Measurements from ENCODE around the gene ZNF879.

The ZNF879 gene

DNA sequence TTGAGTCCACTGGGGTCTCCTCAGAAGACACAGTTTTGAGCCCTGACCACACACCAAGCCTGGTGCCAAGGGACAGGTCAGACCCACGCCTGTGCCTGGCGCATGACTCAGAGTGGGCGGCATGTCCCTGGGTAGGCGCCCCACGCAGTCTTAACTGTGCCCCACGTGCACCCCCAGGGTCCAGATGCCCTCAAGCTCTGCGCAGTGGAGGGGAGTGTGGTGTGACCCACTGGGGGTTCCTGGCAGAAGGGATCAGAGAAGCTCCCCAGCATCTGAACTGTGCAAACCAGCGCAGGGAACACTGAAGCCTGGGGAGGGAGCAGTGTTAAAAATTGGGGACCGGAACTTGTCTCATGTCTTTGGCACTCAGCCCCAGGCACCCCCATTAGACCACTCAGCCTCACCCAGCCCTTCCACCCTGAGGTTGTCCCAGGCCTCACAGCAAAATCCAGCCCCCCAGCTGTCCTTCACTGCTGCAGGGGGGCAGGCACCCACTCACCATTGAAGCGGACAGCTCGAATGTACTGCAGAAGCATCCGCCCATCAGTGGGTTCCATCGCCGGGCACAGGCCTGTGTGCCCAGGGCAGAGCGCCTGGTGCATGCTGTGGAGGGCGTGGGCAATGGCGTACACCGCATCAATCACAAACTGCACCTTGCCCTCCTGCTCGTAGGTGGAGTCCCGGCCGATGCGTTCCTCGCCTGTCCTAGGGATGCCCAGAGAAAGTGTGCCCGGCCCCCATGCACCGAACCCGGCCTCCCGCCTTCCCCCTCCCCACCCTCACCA, 35.0 kb upstream of the ZNF879 start:
- Histone ChIP-seq H3K36me3 (ENCODE audit: insufficient read depth, insufficient read length, low read length) (no peaks in the 10 kb centered on the region), H3K27me3 (ENCODE audit: insufficient read depth, insufficient read length) (peaks cover 11% of the 10 kb centered on the region), H3K4me1 (ENCODE audit: insufficient read depth, insufficient read length) (no peaks in the 10 kb centered on the region), H3K9ac (ENCODE audit: insufficient read length, low read depth) (no peak overlapping the region), H3K4me3 (ENCODE audit: insufficient read length, low read depth) (no peak overlapping the region), H3K9me3 (ENCODE audit: insufficient read depth, low read length) (no peaks in the 10 kb centered on the region; the same call in 1 of the 2 replicates)
- DNase-seq (ENCODE audit: low read depth, low spot score): no peak
- TF ChIP-seq ZNF274 (IDR thresholded peaks at IDR 0.05; ENCODE audit: low read depth, low read length) (no peak), YY1 (IDR thresholded peaks at IDR 0.05; ENCODE audit: insufficient read depth, insufficient read length) (no peak), SUZ12 (IDR thresholded peaks at IDR 0.05; ENCODE audit: extremely low read depth, insufficient read depth, insufficient read length) (no peak)

DNA sequence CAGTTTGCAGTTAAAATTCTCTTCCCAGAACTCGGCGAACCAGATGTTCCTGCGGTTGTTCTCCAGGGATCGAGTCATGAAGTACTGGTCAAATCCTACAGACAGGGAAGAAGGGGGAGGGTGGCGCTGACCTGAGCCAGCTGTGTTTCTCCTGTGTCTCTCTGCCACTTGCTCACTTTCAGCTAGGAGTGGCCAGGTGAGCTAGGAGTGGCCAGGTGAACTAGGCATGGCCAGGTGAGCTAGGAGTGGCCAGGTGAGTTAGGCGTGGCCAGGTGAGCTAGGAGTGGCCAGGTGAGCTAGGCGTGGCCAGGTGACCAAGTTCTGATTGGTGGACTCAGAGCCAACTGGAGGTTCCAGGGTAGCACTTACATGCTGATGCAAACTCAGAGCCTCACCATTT, 34.3 kb upstream of the ZNF879 start:
- no peaks in the 10 kb centered on the region; the same call in 1 of the 2 replicates for H3K9me3 ChIP-seq (ENCODE audit: insufficient read depth, low read length)
- no peak for TF ChIP-seq YY1 (IDR thresholded peaks at IDR 0.05; ENCODE audit: insufficient read depth, insufficient read length)
- TF ChIP-seq SUZ12 (IDR thresholded peaks at IDR 0.05; ENCODE audit: extremely low read depth, insufficient read depth, insufficient read length): no peak
- TF ChIP-seq ZNF274 (IDR thresholded peaks at IDR 0.05; ENCODE audit: low read depth, low read length): no peak
- H3K4me1 ChIP-seq (ENCODE audit: insufficient read depth, insufficient read length): no peaks in the 10 kb centered on the region
- H3K36me3 ChIP-seq (ENCODE audit: insufficient read depth, insufficient read length, low read length): no peaks in the 10 kb centered on the region
- no peak overlapping the region for H3K4me3 ChIP-seq (ENCODE audit: insufficient read length, low read depth)
- no peak overlapping the region for H3K9ac ChIP-seq (ENCODE audit: insufficient read length, low read depth)
- peaks cover 18% of the 10 kb centered on the region for H3K27me3 ChIP-seq (ENCODE audit: insufficient read depth, insufficient read length)
- no peak for DNase-seq (ENCODE audit: low read depth, low spot score)

DNA sequence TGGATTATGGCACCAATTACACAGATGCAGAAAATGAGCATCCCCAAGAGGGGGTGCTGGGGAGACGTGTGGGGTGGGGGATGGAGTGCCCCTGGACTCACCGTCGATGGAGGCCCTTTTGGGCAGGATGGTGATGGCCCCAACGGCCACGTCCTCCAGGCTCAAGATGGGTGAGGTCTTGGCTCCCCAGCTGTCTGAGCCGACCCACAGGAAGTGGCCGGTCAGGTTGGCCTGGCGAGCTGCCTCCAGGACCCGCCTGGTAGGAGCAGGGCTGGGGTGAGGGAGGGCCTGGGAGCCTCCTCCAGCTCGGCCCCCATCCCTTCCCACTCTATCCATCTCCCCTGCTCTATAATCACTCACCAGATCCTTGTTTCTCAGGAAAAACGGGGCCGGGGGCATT, 33.1 kb upstream of the ZNF879 start:
- no peaks in the 10 kb centered on the region for H3K4me1 ChIP-seq (ENCODE audit: insufficient read depth, insufficient read length)
- H3K27me3 ChIP-seq (ENCODE audit: insufficient read depth, insufficient read length): peaks cover 29% of the 10 kb centered on the region
- DNase-seq (ENCODE audit: low read depth, low spot score): no peak
- no peak overlapping the region for H3K4me3 ChIP-seq (ENCODE audit: insufficient read length, low read depth)
- no peaks in the 10 kb centered on the region for H3K9me3 ChIP-seq (ENCODE audit: insufficient read depth, low read length)
- TF ChIP-seq SUZ12 (IDR thresholded peaks at IDR 0.05; ENCODE audit: extremely low read depth, insufficient read depth, insufficient read length): no peak
- TF ChIP-seq YY1 (IDR thresholded peaks at IDR 0.05; ENCODE audit: insufficient read depth, insufficient read length): no peak
- TF ChIP-seq ZNF274 (IDR thresholded peaks at IDR 0.05; ENCODE audit: low read depth, low read length): no peak
- no peaks in the 10 kb centered on the region for H3K36me3 ChIP-seq (ENCODE audit: insufficient read depth, insufficient read length, low read length)
- no peak overlapping the region for H3K9ac ChIP-seq (ENCODE audit: insufficient read length, low read depth)

DNA sequence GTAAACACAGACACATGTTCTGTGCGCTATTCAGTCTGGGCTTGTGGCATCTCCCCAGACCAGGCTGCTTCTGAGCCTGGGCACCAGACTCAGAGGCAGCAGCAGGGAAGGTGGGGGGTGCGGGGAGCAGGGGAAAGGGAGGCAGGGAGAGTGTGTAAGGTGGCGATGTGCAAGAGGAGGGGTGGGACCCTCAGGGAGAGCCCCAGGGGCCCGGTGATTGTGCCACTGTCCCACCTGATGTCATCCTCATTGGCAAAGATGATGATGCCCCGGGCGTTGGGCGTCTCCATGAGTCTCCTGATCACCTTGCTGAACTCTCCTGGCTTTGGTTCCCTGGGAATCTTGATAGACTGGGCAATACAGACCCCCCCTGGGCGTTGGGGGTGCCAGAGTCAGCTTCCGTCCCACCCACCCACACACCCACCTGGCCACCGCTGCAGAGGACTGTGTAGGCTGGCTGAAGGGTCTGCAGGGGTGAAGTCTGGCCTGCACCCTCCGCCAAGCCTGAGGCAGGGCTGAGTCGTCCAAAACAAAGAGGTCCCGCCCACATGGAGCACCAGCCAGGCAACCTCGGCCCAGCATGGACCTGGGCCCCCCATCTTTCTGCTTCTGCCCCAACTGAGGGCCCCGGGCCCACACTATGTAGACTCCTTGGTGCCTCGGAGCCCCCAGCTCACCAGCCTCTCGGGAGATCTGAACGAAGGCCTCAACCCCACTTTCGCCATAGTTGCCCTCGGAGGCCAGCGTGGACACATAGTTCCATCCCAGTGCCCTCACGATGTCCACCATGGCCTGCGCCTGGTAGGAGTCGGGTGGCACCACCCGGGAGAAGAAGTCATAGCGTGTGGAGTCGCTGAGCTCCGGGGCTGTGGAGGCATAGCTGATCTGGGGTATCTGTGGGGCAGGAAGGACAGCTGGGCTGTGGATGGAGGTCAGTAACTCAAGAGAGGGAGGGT, 32.1 kb upstream of the ZNF879 start:
- Histone ChIP-seq H3K4me3 (ENCODE audit: insufficient read length, low read depth) (no peak overlapping the region), H3K9ac (ENCODE audit: insufficient read length, low read depth) (no peak overlapping the region), H3K4me1 (ENCODE audit: insufficient read depth, insufficient read length) (no peaks in the 10 kb centered on the region), H3K9me3 (ENCODE audit: insufficient read depth, low read length) (no peaks in the 10 kb centered on the region), H3K27me3 (ENCODE audit: insufficient read depth, insufficient read length) (peaks cover 38% of the 10 kb centered on the region), H3K36me3 (ENCODE audit: insufficient read depth, insufficient read length, low read length) (no peaks in the 10 kb centered on the region)
- DNase-seq (ENCODE audit: low read depth, low spot score): no peak
- TF ChIP-seq YY1 (IDR thresholded peaks at IDR 0.05; ENCODE audit: insufficient read depth, insufficient read length): no peak
- TF ChIP-seq SUZ12 (IDR thresholded peaks at IDR 0.05; ENCODE audit: extremely low read depth, insufficient read depth, insufficient read length): no peak
- TF ChIP-seq ZNF274 (IDR thresholded peaks at IDR 0.05; ENCODE audit: low read depth, low read length): no peak

DNA sequence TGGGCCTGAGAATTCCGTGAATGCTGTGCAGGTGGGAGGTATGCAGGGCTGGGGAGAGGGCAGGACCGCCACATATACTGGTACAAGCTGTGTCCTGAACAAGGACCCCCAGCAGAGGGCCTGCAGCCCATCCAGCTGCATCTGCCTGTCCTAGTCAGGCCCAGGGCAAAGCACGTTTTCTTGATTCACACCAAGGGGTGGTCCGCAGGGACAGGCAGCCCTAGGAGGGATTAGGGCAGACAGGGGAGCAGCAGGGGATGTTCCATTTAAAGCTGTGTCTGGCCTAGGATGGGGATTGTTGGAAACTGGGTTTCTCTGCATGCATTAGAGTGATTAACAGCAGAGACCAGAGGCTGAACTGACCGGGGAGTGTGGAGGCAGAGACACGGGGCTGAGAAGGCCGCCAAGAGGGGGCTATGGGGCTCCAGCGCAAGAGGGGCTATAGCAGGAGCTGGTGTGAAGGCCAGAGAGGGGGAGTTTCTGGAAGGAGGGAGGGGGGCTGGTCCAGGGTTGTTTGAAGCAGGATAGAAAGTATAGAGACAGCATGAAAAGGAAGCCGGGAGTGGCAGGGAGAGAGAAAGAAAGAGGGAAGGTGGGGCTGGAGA, 31.2 kb upstream of the ZNF879 start:
- Histone ChIP-seq H3K9me3 (ENCODE audit: insufficient read depth, low read length) (no peaks in the 10 kb centered on the region), H3K27me3 (ENCODE audit: insufficient read depth, insufficient read length) (peaks cover 46% of the 10 kb centered on the region), H3K9ac (ENCODE audit: insufficient read length, low read depth) (no peak overlapping the region), H3K4me1 (ENCODE audit: insufficient read depth, insufficient read length) (no peaks in the 10 kb centered on the region), H3K4me3 (ENCODE audit: insufficient read length, low read depth) (no peak overlapping the region), H3K36me3 (ENCODE audit: insufficient read depth, insufficient read length, low read length) (no peaks in the 10 kb centered on the region)
- no peak for DNase-seq (ENCODE audit: low read depth, low spot score)
- no peak for TF ChIP-seq YY1 (IDR thresholded peaks at IDR 0.05; ENCODE audit: insufficient read depth, insufficient read length)
- no peak for TF ChIP-seq ZNF274 (IDR thresholded peaks at IDR 0.05; ENCODE audit: low read depth, low read length)
- TF ChIP-seq SUZ12 (IDR thresholded peaks at IDR 0.05; ENCODE audit: extremely low read depth, insufficient read depth, insufficient read length): no peak

DNA sequence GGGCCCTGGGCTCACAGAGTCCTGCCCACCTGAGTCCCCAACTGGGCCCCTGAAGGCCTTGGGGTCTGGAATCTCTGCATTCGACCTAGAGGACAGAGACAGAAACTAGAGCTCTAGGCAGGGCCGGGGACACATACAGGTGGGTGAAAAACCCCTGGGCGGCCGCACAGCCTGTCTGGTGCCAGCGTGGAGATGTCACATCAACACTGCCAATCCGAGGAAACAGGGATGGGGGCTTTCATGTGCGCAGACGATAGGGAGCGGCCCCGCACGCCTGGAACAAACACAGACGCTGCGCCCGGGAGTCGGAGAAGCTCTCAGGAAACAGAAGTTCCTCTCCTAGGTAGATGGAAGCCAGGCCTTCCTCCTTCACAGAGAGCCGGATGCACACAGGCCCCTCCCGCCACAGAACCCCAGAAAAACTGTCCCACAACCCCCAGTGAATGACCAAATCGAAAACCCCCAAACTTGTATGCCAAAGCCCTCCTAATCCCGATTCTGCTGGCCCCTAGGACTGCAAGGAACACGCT, 30.3 kb upstream of the ZNF879 start:
- H3K36me3 ChIP-seq (ENCODE audit: insufficient read depth, insufficient read length, low read length): no peaks in the 10 kb centered on the region
- H3K27me3 ChIP-seq (ENCODE audit: insufficient read depth, insufficient read length): peaks cover 49% of the 10 kb centered on the region

More for the DNA sequence above, 30.3 kb upstream of the ZNF879 start:
- Histone ChIP-seq H3K9me3 (ENCODE audit: insufficient read depth, low read length) (no peaks in the 10 kb centered on the region), H3K4me3 (ENCODE audit: insufficient read length, low read depth) (no peak overlapping the region), H3K4me1 (ENCODE audit: insufficient read depth, insufficient read length) (no peaks in the 10 kb centered on the region), H3K9ac (ENCODE audit: insufficient read length, low read depth) (no peak overlapping the region)
- no peak for DNase-seq (ENCODE audit: low read depth, low spot score)
- TF ChIP-seq SUZ12 (IDR thresholded peaks at IDR 0.05; ENCODE audit: extremely low read depth, insufficient read depth, insufficient read length) (no peak), YY1 (IDR thresholded peaks at IDR 0.05; ENCODE audit: insufficient read depth, insufficient read length) (no peak), ZNF274 (IDR thresholded peaks at IDR 0.05; ENCODE audit: low read depth, low read length) (no peak)
